GM19193 (cell line): ENCODE measurements around the gene SPHK1.

Experiments
- POLR2A ChIP-seq: IDR thresholded peaks from 4 replicates; pipeline ENCODE4 v1.6.1; 2011; ENCODE audit not compliant: insufficient read depth, insufficient read length; ENCODE audit errors: extremely low read depth

Gene SPHK1

DNA sequence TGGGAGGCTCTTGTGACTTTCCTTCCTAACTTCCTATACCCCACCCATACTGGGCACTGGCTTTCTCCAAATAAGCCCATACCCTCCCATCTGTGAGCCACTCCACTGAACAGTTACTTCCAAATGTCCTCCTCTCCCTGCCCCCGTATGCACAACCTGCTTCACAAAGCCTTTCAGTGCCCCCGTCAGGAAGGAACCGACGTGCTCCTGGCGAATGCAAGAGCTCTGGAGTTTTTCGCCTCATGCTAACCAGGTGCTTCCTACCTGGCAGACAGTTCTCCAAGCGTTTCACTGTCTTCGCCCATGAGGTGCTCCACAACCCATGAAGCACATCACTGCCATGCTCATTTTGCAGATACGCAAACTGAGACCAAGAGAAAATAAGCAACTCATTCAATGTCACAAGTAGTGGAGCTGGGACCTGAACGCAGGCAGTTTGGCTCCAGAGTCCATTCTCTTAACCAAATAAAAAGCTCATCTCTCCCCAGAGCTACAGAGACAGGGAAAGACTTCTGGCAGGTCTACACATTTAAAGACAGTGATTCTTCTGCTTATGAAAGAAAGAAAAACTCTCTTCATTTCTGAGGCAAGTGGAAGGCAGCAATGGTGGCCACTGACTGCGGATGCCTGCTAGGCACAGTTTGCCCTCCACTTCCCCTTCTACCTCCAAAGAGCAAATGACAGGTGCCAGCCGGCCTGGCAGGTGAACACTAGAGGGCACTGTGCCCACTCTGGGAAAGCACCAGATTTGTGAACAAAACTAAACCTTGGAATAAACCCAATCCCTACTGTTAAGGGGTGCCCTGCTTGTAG, 23.8 kb downstream of the SPHK1 start:
- TF ChIP-seq POLR2A, result no peak

DNA sequence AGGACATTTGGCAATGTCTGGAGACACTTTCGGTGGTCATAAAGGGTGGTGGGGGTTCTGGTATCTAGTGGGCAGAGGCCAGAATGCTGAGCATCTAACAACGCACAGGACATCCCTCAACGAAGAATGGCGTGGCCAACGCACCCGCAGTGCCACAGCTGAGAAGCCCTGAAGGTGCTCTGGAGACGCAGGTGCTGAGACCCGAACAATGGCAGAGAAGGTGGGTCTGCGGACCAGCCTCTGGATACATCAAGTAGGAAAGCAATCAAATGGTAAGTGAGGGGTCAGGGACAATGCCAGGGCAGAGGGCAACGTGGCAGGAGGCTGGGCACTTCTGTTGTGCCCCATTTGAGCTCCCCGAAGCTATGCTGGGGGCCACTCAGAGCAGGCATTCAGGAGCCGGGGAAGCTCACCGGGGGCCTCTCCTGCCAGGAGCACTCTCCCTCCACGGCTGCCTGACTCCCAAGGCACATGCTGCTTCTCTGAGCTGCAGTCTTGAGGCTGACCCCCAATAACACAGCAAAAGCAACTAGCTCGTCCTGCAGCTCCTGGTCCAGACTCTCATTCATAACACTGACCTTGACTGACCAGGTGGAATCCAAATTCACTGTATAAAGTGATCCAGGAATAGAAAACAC, 26.0 kb downstream of the SPHK1 start:
- TF ChIP-seq POLR2A, result no peak

DNA sequence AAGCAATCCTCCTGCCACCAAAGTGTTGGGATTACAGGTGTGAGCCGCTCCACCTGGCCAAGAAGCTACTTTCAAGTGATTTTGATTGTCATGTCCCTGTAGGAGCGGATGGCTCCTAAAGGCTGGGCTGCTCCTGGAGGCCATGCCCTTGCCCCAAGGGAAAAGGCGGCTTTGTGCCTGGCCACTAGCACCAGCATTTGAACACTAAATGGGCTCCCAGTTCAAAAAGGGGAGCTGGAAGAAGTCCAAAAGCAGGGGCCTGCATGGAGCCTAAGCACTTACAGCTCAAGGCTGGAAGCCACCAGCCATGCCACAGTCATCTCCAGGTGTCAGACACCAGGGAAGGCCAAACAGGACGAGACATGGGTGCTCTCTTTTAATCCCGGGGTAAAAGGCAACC, 26.8 kb downstream of the SPHK1 start:
- TF ChIP-seq POLR2A, result no peak

DNA sequence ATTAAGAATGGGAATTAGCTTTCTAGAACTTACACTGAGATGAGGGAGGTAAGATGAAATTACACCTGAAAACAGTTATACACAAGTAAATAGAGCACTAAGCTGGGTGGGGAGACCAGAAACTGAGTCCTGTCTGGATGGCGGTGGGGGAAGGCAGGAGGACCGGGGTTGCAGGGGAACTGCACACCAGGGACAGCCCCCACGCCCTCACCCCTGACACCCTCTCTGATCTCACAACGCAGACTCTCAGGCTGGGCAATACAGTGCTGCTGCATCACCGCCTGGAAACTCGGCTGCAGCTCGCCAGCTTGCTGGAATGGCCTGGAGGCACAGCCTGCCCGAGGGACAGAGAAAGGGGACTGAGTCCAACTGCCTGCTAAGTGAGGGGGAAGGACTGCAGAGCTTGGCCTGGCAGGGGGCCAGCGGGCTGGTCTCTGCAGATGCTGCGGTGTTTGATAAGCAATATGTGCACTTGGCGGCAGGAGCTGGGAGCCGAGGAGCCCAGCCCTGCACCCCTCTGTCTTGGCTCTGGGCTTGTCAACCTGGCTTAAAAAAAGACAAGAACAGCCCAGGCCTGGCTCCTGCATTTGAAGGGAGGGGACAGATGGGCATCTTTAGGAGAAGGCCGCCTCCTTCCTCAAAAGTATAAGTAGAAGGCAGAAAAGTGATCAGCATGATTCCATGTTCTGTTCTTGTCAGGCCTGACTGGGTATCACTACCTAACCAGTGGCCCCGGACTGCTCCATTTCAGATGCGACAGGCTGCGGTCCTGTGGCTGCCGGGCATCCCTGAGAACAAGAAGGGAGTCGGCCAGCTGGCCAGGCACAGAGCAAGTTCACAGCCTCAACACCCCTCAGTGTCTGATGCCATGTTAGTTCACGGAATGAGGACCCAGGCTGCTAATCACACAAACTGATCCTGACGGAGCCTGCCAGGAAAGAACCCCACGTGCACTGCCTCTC, 30.2 kb downstream of the SPHK1 start:
- TF ChIP-seq POLR2A, result no peak

DNA sequence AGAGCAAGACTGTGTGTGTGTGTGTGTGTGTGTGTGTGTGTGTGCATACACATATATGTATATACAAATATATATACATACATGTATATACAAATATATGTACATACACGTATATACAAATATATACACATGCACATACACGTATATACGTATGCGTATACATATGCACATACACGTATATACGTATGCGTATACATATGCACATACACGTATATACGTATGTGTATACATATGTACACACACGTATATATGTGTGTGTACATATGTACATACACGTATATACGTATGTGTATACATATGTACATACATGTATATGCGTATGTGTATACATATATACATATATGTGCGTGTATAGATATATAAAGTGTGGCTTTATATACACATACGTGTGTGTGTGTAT, 31.4 kb downstream of the SPHK1 start:
- TF ChIP-seq POLR2A, result no peak

DNA sequence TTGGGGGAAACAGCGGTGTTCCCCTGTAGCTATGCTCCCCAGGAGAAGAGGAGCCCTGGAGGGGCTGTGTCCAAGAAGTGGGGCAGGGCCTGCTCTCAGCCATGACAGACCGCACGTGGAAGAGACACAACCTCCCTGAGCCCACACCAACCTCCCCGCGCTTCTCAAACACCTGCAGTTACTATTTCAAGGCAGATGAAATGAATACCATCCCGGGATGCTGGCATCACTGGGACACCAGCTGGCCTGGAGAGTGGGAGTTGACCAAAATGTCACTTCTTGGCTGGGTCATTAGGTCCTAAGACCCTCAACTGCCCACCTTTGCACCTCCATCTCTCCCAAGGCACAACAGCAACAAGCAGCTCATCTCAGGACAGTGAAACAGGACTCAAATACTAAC, 32.0 kb downstream of the SPHK1 start:
- TF ChIP-seq POLR2A, result no peak

DNA sequence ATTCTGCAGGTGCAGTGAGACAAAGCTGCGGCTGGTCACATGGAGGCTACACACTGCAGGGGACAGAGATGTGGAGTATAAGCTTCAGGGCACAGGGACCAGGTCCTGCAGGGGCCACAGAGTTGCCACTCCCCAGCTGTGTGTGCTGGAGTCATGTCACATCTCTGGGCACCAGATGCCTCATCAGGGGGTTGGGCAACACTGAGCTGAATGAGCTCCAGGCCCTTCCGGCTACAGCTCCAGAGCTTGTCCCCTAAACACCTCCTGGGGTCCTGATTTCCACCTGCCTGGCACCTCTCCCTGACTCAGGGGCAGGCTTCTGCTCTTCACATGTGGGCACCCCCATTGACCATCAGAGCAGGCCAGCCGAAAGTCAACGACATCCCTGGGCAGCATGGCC, 32.5 kb downstream of the SPHK1 start:
- no peak for TF ChIP-seq POLR2A

DNA sequence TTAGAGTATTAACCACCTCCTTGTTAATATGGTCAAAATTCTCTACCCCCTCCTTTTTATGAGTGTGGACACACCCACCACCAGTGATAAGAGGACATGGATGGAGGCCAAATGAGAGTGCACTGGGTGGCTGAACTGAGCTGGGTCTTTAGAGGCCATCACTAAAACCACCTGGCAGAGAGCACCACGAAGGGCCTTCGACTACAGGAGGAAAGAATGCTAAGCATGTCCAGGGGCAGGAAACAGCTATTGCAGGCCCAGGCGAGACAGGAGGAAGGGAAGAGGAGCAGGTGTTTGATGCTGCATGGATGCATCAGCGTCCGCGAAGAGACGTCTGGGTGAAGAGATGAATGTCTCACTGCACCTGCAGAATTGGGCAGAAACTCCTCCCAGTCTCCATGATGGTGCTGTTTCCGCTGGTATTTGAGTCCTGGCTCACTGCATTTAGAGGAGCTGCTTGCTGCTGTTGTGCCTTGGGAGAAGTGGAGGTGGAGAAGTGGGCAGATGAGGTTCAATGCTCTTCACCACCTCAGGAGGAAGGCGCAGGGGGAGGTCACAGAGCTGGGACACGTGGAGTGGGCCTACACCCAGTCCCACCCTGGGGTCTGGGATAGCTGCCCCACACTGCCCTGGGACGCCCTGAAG, 33.2 kb downstream of the SPHK1 start:
- TF ChIP-seq POLR2A, result no peak

DNA sequence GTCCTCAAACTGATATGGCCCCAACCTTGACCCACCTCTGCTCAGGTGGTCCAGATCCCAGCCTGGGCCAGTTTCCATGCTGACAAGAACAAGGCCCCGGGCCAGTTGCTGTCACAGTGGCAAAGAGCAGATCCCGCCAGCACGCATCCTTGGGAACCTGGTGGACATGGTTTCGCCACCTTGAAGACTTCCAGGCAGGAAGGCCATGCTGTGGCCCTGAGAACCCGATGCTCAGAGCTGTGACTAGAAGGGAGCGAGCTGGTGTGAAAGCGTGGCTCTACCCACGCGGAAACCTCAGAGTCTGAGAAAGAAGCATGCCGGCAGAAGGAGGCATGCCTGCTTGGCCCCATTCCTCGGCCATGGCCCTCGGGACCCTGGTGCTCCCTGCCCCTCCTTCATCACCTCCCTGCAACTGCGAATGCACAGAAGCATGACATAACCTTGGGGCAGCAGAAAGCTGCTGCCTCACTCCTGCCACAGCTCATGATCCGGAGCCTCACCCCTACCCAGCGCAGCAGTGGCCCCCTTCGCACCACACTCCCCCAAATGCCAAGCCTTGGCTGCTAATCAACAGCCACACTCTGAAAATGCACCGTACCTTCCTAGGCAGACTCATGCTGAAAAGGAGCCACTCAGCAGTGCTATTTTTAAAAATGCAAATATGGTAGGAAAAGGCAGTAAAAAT, 35.3 kb downstream of the SPHK1 start:
- no peak for TF ChIP-seq POLR2A

DNA sequence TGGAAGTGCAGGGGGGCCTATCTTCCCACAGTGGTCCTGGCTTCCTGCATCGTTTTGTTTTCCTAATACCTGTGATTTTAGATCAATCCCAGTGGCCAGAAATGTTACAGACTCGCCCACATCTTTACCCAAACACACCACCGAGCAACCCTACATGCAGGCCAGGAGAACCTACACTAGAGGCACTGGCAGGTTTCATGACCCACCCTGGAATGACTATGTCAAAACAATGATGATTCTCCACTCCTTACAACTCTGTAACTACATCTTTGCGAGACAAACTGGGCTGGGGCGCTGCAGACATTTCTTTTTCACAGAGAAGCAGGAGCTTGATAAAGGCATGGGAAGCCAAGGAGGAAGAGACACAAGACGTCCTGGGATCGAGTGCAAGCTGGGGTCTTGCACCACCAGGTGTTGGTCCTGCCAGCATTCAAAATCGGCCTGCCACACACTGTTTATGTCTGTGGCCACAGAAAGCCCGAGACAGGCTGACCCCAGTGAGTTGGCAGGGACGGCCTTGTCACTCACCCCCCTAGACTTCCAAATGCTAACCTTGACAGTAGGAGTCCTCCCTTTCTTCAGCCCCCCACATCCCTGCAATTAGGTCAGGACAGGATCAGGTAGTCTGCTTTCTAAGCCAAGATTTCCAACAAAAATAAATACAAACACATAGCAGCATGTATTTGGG, 36.1 kb downstream of the SPHK1 start:
- no peak for TF ChIP-seq POLR2A

DNA sequence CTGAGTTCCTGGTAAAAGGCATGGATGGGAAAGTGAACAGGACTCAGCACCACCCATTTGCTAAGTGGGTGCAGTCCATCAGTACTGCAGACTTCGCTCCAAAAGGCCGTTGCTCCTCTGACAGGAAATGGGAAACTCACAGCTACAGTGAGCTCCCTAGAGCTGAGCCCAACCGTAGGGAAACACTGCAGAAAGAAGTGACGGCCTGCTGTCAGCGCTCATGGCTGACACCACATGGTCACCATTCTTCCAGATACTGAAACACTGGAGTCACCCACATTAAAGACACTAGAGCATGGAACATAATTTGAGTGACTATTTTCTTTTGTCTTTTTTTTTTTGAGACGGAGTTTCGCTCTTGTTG, 36.6 kb downstream of the SPHK1 start:
- TF ChIP-seq POLR2A, result no peak

DNA sequence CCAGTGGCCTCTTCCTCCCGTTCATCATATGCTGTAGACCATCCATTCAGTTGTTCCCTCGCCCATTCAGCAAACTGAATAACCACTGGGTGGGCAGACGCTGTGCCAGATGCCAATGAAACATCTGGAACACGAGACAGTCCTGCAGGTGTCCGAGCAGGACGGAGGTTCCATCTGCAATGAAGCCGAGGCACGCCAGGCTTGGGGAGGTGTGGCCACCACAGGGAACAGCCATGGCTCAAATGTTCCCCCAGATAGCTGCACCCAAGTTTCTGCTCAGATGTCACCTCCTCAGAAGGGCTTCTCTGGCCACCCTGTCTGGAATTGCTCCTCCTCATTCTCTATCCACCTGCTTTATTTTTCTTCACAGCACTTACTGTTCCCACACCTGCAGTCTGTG, 38.0 kb downstream of the SPHK1 start:
- no peak for TF ChIP-seq POLR2A

DNA sequence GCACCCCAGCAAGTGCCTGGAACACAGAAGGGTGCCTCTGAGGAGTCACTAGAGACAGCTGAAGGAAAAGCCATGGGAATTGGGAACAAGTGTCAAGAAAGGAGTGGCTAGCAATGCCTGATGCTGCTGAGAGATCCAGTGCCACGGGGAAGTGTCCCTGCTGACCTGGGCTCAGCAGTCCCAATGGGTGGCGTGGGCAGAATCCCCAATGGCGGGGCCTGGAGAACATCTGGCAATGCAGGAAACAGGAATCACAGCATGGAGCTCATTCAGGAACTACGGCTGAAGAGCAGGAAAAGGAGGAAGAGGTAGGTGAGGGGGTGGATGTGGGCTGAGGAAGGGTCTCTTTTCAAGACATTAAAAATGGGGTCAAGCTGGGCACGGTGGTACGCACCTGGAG, 38.5 kb downstream of the SPHK1 start:
- no peak for TF ChIP-seq POLR2A

DNA sequence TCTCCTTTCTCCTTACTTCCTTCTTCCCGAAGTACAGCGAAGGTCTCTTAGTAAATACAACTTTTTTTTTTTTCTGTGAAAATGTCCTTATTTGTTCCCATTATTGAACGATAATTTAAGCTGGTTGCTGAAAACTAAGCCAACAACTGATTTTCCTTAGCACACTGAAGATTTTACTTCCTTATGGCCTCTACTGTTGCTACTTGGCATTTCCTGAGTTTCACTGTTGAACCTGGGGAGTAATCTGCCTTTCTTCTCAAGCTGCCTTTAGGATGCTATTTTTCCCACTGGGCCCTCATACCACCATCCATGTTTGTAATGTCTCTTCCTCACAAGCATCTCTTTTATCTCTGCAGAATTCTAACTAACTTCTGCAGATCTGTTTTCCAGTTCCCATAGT, 42.4 kb downstream of the SPHK1 start:
- TF ChIP-seq POLR2A, result no peak
